ENCODE data around the gene RPL13. TPM values are rescaled to one million over a fixed set of nuclear protein-coding genes. Genes with fewer than 3 reads are reported as not detected.

The RPL13 gene
- total and polyA plus RNA-seq, 4 donors = 699 to 2,663 (median 1,571) TPM

DNA sequence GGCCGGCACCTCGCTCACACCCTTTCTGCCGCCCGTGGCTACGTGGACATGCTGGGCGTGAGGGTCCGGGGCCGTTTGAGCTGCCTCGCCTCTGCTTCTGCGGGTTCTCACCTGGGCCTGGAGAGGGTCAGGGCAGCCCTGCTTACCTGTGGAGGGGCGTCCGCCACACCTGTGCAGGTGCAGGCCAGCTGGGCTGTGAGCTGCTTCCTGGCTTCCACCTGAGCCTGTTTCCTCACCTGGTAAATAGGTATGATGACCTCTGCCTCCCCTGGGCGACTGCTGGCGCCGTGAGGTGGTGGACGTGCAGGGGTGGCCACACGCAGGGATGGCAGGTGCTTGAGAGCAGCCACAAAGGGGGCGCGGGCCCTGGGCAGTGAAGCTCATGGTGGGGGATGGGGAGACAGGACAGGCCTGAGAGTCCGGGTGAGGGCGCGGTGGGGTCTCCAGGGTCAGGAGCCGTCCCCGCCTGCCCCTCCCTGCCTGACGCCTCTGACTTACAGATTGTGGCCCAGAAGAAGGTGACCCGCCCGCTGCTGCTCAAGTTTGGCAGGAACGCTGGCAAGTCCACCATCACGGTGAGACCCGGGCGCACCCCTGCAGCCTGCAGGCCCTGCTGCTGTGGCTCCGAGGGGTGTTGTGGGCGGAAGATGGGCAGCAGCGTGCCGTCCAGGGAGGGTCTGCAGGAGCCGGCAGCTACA, 22.9 kb downstream of the RPL13 start:
- no peak for DNase-seq (ENCODE audit: low spot score)

More for the DNA sequence above, 22.9 kb downstream of the RPL13 start:
- H3K27me3 ChIP-seq (ENCODE audit: control insufficient read depth in 4 of 4, insufficient read depth in 4 of 4, low read length in 3 of 4) = no peaks in the 10 kb centered on the region
- no peak overlapping the region for H3K4me3 ChIP-seq (ENCODE audit: low read depth in 1 of 3, low read length in 3 of 3)
- no peak overlapping the region for H3K9ac ChIP-seq (ENCODE audit: low read depth in 1 of 2, low read length in 2 of 2)
- H3K4me1 ChIP-seq (ENCODE audit: control insufficient read depth in 4 of 4, insufficient read depth in 4 of 4, low read length in 3 of 4) = peaks cover 6 to 13% (median 6%) of the 10 kb centered on the region in 4 donors
- no peaks in the 10 kb centered on the region for H3K9me3 ChIP-seq (ENCODE audit: control insufficient read depth in 4 of 4, low read length in 3 of 4)
- no peak overlapping the region for H3K27ac ChIP-seq (ENCODE audit: low read depth in 1 of 2, low read length in 2 of 2)
- no peak for TF ChIP-seq FOXA2 (IDR thresholded peaks at IDR 0.05)
- TF ChIP-seq, protein P1, sequence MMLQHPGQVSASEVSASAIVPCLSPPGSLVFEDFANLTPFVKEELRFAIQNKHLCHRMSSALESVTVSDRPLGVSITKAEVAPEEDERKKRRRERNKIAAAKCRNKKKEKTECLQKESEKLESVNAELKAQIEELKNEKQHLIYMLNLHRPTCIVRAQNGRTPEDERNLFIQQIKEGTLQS (IDR thresholded peaks at IDR 0.05) = no peak
- TF ChIP-seq RXRA (IDR thresholded peaks at IDR 0.05) = no peak
- TF ChIP-seq FOXA1 (IDR thresholded peaks at IDR 0.05) = no peak
- TF ChIP-seq EGR1 (IDR thresholded peaks at IDR 0.05; ENCODE audit: low read depth in 2 of 2) = no peak
- no peak for TF ChIP-seq MAX (IDR thresholded peaks at IDR 0.05)
- TF ChIP-seq, protein P2, sequence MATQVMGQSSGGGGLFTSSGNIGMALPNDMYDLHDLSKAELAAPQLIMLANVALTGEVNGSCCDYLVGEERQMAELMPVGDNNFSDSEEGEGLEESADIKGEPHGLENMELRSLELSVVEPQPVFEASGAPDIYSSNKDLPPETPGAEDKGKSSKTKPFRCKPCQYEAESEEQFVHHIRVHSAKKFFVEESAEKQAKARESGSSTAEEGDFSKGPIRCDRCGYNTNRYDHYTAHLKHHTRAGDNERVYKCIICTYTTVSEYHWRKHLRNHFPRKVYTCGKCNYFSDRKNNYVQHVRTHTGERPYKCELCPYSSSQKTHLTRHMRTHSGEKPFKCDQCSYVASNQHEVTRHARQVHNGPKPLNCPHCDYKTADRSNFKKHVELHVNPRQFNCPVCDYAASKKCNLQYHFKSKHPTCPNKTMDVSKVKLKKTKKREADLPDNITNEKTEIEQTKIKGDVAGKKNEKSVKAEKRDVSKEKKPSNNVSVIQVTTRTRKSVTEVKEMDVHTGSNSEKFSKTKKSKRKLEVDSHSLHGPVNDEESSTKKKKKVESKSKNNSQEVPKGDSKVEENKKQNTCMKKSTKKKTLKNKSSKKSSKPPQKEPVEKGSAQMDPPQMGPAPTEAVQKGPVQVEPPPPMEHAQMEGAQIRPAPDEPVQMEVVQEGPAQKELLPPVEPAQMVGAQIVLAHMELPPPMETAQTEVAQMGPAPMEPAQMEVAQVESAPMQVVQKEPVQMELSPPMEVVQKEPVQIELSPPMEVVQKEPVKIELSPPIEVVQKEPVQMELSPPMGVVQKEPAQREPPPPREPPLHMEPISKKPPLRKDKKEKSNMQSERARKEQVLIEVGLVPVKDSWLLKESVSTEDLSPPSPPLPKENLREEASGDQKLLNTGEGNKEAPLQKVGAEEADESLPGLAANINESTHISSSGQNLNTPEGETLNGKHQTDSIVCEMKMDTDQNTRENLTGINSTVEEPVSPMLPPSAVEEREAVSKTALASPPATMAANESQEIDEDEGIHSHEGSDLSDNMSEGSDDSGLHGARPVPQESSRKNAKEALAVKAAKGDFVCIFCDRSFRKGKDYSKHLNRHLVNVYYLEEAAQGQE (IDR thresholded peaks at IDR 0.05) = no peak
- TF ChIP-seq JUND (IDR thresholded peaks at IDR 0.05) = no peak
- no peak for TF ChIP-seq CTCF (IDR thresholded peaks at IDR 0.05; ENCODE audit: low read depth, low read length, missing input control)
- no peak for TF ChIP-seq HNF4A (conservative IDR thresholded peaks at IDR 0.05)
- no peak for TF ChIP-seq NR2F2 (IDR thresholded peaks at IDR 0.05)
- no peak for TF ChIP-seq TAF1 (conservative IDR thresholded peaks at IDR 0.05)
- no peak for TF ChIP-seq YY1 (IDR thresholded peaks at IDR 0.05)
- no peak for TF ChIP-seq ZBTB33 (IDR thresholded peaks at IDR 0.05)
- TF ChIP-seq GABPA (IDR thresholded peaks at IDR 0.05 in 1 of 2, conservative IDR thresholded peaks at IDR 0.05 in 1 of 2) = no peak
- WGBS = 93% methylated on average over 36 of the region's 36 CpGs
- H3K36me3 ChIP-seq (ENCODE audit: control insufficient read depth in 4 of 4, insufficient read depth in 3 of 4, low read depth in 1 of 4, low read length in 3 of 4) = no peaks in the 10 kb centered on the region
